ENCODE measurements around the gene GTSE1.

Gene GTSE1

GRCh38 chr22:46287873-46288751 lies 8.6 kb upstream of the GTSE1 start:
- Histone ChIP-seq H2AFZ (ENCODE audit: low read length, unreplicated experiment) (no peak overlapping the region), H3K79me2 (ENCODE audit: control insufficient read depth, insufficient read depth, low read length, unreplicated experiment) (no peaks in the 10 kb centered on the region), H3K27me3 (ENCODE audit: insufficient read depth, low read length) (no peaks in the 10 kb centered on the region), H3K27ac (ENCODE audit: low read depth, low read length) (no peak overlapping the region), H3K36me3 (ENCODE audit: insufficient read depth, low read length) (no peaks in the 10 kb centered on the region), H3K4me3 (ENCODE audit: low read depth, low read length) (no peak overlapping the region), H3K4me1 (ENCODE audit: control insufficient read depth, insufficient read depth, low read length, unreplicated experiment) (no peaks in the 10 kb centered on the region)

- Histone ChIP-seq H3K27ac (ENCODE audit: low read depth, low read length) (no peak overlapping the region), H3K4me1 (ENCODE audit: control insufficient read depth, insufficient read depth, low read length, unreplicated experiment) (no peaks in the 10 kb centered on the region), H3K36me3 (ENCODE audit: insufficient read depth, low read length) (no peaks in the 10 kb centered on the region), H3K79me2 (ENCODE audit: control insufficient read depth, insufficient read depth, low read length, unreplicated experiment) (no peaks in the 10 kb centered on the region), H3K27me3 (ENCODE audit: insufficient read depth, low read length) (no peaks in the 10 kb centered on the region), H2AFZ (ENCODE audit: low read length, unreplicated experiment) (no peak overlapping the region), H3K4me3 (ENCODE audit: low read depth, low read length) (no peak overlapping the region)
Measured at GRCh38 chr22:46288846-46289243, 7.8 kb upstream of the GTSE1 start.

- Histone ChIP-seq H3K4me1 (ENCODE audit: control insufficient read depth, insufficient read depth, low read length, unreplicated experiment) (no peaks in the 10 kb centered on the region), H3K27me3 (ENCODE audit: insufficient read depth, low read length) (no peaks in the 10 kb centered on the region), H3K27ac (ENCODE audit: low read depth, low read length) (no peak overlapping the region), H3K36me3 (ENCODE audit: insufficient read depth, low read length) (no peaks in the 10 kb centered on the region), H3K79me2 (ENCODE audit: control insufficient read depth, insufficient read depth, low read length, unreplicated experiment) (no peaks in the 10 kb centered on the region), H2AFZ (ENCODE audit: low read length, unreplicated experiment) (no peak overlapping the region), H3K4me3 (ENCODE audit: low read depth, low read length) (no peak overlapping the region)
Measured at GRCh38 chr22:46289244-46289891, 7.3 kb upstream of the GTSE1 start.

GRCh38 chr22:46290121-46290842 lies 6.4 kb upstream of the GTSE1 start:
- no peak overlapping the region for H2AFZ ChIP-seq (ENCODE audit: low read length, unreplicated experiment)
- peaks cover under 1% of the 10 kb centered on the region for H3K4me1 ChIP-seq (ENCODE audit: control insufficient read depth, insufficient read depth, low read length, unreplicated experiment)
- no peaks in the 10 kb centered on the region for H3K36me3 ChIP-seq (ENCODE audit: insufficient read depth, low read length)
- no peaks in the 10 kb centered on the region for H3K79me2 ChIP-seq (ENCODE audit: control insufficient read depth, insufficient read depth, low read length, unreplicated experiment)
- no peak overlapping the region for H3K27ac ChIP-seq (ENCODE audit: low read depth, low read length)
- no peak overlapping the region for H3K4me3 ChIP-seq (ENCODE audit: low read depth, low read length)
- H3K27me3 ChIP-seq (ENCODE audit: insufficient read depth, low read length), result no peaks in the 10 kb centered on the region

- Histone ChIP-seq H3K4me3 (ENCODE audit: low read depth, low read length) (no peak overlapping the region), H3K27me3 (ENCODE audit: insufficient read depth, low read length) (no peaks in the 10 kb centered on the region), H3K27ac (ENCODE audit: low read depth, low read length) (no peak overlapping the region), H2AFZ (ENCODE audit: low read length, unreplicated experiment) (no peak overlapping the region), H3K36me3 (ENCODE audit: insufficient read depth, low read length) (no peaks in the 10 kb centered on the region), H3K4me1 (ENCODE audit: control insufficient read depth, insufficient read depth, low read length, unreplicated experiment) (peaks cover 9% of the 10 kb centered on the region), H3K79me2 (ENCODE audit: control insufficient read depth, insufficient read depth, low read length, unreplicated experiment) (no peaks in the 10 kb centered on the region)
Measured at GRCh38 chr22:46290843-46291785, 5.6 kb upstream of the GTSE1 start.

GRCh38 chr22:46292173-46292572 lies 4.5 kb upstream of the GTSE1 start:
- Histone ChIP-seq H3K4me1 (ENCODE audit: control insufficient read depth, insufficient read depth, low read length, unreplicated experiment) (peaks cover 9% of the 10 kb centered on the region), H2AFZ (ENCODE audit: low read length, unreplicated experiment) (no peak overlapping the region), H3K79me2 (ENCODE audit: control insufficient read depth, insufficient read depth, low read length, unreplicated experiment) (peaks cover 2% of the 10 kb centered on the region), H3K36me3 (ENCODE audit: insufficient read depth, low read length) (no peaks in the 10 kb centered on the region), H3K4me3 (ENCODE audit: low read depth, low read length) (no peak overlapping the region), H3K27me3 (ENCODE audit: insufficient read depth, low read length) (no peaks in the 10 kb centered on the region), H3K27ac (ENCODE audit: low read depth, low read length) (no peak overlapping the region)

- Histone ChIP-seq H3K4me3 (ENCODE audit: low read depth, low read length) (no peak overlapping the region), H3K27ac (ENCODE audit: low read depth, low read length) (no peak overlapping the region), H3K27me3 (ENCODE audit: insufficient read depth, low read length) (no peaks in the 10 kb centered on the region), H3K79me2 (ENCODE audit: control insufficient read depth, insufficient read depth, low read length, unreplicated experiment) (peaks cover 7% of the 10 kb centered on the region), H3K4me1 (ENCODE audit: control insufficient read depth, insufficient read depth, low read length, unreplicated experiment) (peaks cover 9% of the 10 kb centered on the region), H3K36me3 (ENCODE audit: insufficient read depth, low read length) (no peaks in the 10 kb centered on the region), H2AFZ (ENCODE audit: low read length, unreplicated experiment) (no peak overlapping the region)
Measured at GRCh38 chr22:46292732-46293131, 3.9 kb upstream of the GTSE1 start.

GRCh38 chr22:46293577-46294260 lies 3.0 kb upstream of the GTSE1 start:
- H2AFZ ChIP-seq (ENCODE audit: low read length, unreplicated experiment), result no peak overlapping the region
- no peaks in the 10 kb centered on the region for H3K36me3 ChIP-seq (ENCODE audit: insufficient read depth, low read length)
- peaks cover 13% of the 10 kb centered on the region for H3K79me2 ChIP-seq (ENCODE audit: control insufficient read depth, insufficient read depth, low read length, unreplicated experiment)
- H3K4me1 ChIP-seq (ENCODE audit: control insufficient read depth, insufficient read depth, low read length, unreplicated experiment), result peaks cover 9% of the 10 kb centered on the region
- H3K4me3 ChIP-seq (ENCODE audit: low read depth, low read length), result no peak overlapping the region
- H3K27ac ChIP-seq (ENCODE audit: low read depth, low read length), result no peak overlapping the region
- no peaks in the 10 kb centered on the region for H3K27me3 ChIP-seq (ENCODE audit: insufficient read depth, low read length)

GRCh38 chr22:46294784-46295183 lies 1.9 kb upstream of the GTSE1 start:
- no peak overlapping the region for H3K4me3 ChIP-seq (ENCODE audit: low read depth, low read length)
- no peak overlapping the region for H3K27ac ChIP-seq (ENCODE audit: low read depth, low read length)
- H3K4me1 ChIP-seq (ENCODE audit: control insufficient read depth, insufficient read depth, low read length, unreplicated experiment), result peaks cover 9% of the 10 kb centered on the region
- no peaks in the 10 kb centered on the region for H3K27me3 ChIP-seq (ENCODE audit: insufficient read depth, low read length)
- peaks cover 22% of the 10 kb centered on the region for H3K79me2 ChIP-seq (ENCODE audit: control insufficient read depth, insufficient read depth, low read length, unreplicated experiment)
- H2AFZ ChIP-seq (ENCODE audit: low read length, unreplicated experiment), result no peak overlapping the region
- no peaks in the 10 kb centered on the region for H3K36me3 ChIP-seq (ENCODE audit: insufficient read depth, low read length)
